Activated CD8-positive, alpha-beta memory T cell treated with anti-CD3 and anti-CD28 coated beads, Interleukin-2, amount 50 U/mL, for 24 hours (primary cell): ENCODE measurements around the gene AIMP2.
"Not testable (repeated sequence)": the region's sequence is repeated elsewhere in the genome, so short reads cannot be mapped to it uniquely, and the experiment has no call there.

Experiments used
- DNase-seq: peaks from one replicate; pipeline ENCODE4 v3.0.0-alpha.2; 2020; ENCODE audit errors: extremely low read depth

Gene AIMP2

DNA sequence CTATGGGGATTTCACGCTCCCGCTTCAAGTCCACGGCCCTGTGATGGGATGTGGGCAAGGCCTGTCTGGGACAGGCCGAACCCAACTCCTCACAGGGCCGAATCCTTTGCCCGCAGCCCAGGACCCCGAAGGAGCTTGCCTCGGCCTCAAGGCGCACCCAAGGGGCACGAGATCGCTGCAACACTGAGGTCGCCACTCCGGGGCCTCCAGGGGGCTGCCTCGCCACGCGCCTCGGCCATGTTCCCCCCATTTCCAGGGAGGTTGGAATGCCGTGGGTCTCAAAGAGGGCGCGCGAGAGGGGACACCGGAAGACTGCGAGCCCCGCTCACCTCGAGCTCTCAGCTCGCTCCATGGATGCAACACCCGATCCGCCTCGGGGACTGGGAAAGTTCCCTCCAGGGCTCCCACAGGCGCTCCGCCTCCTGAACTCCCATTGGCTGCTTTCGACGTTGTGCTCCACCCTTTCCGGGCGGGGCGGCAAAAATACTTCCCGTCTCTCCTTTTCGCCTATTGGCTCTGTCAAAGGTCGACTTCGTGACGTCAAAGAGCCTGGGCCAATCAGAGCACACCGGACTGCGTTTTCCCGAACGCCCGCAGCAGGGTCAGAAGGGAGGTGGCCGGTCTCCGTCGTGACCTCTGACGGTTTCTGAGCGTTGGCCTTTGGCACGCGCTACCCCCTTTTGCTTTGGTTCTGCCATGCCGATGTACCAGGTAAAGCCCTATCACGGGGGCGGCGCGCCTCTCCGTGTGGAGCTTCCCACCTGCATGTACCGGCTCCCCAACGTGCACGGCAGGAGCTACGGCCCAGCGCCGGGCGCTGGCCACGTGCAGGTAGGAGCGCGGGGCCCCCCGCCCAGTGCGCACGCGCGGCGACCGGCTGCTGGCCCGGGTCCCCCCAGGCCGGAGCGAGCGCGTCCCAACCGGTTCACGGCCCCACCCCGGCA lies at the start of gene AIMP2, which contains the start of gene PMS2:
Gene AIMP2 (plus strand): TSS at position 605 of the 944 bp plus-strand sequence. CDS start 92 bp downstream, at position 697.
Gene PMS2 (minus strand): TSS at position 382 of the 944 bp plus-strand sequence. CDS start 30 bp downstream, at position 352.
- DNase-seq: peak; percentile 95

- not testable (repeated sequence) for DNase-seq
Measured at GRCh38 chr7:5963205-5963604, 45.9 kb upstream of the AIMP2 start.

DNA sequence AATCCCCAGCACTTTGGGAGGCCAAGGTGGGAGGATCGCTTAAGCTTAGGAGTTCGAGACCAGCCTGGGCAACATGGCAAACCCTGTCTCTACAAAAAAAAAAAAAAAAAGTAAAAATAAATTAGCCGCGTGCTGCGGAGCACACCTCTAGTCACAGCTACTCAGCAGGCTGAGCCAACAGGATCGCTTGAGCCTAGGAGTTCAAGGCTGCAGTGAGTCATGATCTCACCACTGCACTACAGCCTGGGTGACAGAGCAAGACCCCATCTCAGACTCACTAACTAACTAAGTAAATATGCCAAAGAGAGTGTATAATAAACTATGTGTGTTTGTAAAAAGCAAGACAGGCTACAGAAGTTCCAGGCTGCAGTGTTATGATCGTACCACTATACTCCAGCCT lies 45.3 kb upstream of the AIMP2 start:
- DNase-seq: not testable (repeated sequence)

GRCh38 chr7:5970347-5970911 lies 38.6 kb upstream of the AIMP2 start, which contains the start of gene RSPH10B:
Gene RSPH10B, minus strand, starts transcription at chr7:5970689. Its CDS starts 3,573 bp downstream, at chr7:5967116.
- DNase-seq: not testable (repeated sequence)

- DNase-seq: not testable (repeated sequence)
Measured at GRCh38 chr7:5973580-5973979, 35.5 kb upstream of the AIMP2 start.

GRCh38 chr7:5979680-5980314 lies 29.3 kb upstream of the AIMP2 start:
- DNase-seq: not testable (repeated sequence)

DNA sequence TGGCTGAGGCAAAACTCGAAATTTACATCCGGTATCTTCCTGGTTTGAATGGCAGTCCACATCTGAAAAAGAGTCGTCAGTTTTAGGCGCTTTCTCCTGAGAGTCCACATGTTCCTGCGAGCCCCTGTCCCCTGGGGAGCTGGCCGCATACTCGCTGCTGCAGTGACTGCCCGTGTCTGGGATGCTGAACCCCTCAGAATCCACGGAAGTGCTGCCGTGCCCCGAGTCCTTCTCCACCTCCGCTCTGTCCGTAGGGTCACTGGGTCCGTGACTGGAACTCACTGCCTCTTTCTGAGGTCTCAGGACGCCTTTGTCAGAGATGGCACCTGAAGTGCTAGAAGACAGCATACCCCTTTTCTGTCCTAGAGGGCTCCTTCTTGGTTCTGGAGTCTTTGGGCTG lies 22.0 kb upstream of the AIMP2 start:
- not testable (repeated sequence) for DNase-seq

GRCh38 chr7:5997210-5997808 lies 11.8 kb upstream of the AIMP2 start:
- no peak for DNase-seq

DNA sequence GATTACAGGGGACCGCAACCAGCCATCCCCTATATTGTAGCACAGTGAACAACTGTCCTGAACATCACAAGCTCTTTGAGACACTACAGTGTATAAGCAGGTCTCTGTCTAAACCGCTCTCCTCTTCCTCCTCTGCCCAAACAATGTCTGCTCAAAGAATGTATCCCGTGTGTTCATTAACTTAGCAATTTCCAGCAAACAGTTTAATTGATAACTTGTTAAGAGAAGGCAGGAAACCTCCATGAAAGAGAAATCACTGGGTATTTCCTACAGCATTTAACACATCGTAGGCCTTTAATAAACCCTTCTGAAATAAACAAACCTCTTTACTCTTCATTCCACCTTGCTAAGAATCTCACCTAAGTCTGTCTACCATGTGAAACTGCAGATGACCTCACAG lies 1.7 kb upstream of the AIMP2 start:
- DNase-seq: no peak

DNA sequence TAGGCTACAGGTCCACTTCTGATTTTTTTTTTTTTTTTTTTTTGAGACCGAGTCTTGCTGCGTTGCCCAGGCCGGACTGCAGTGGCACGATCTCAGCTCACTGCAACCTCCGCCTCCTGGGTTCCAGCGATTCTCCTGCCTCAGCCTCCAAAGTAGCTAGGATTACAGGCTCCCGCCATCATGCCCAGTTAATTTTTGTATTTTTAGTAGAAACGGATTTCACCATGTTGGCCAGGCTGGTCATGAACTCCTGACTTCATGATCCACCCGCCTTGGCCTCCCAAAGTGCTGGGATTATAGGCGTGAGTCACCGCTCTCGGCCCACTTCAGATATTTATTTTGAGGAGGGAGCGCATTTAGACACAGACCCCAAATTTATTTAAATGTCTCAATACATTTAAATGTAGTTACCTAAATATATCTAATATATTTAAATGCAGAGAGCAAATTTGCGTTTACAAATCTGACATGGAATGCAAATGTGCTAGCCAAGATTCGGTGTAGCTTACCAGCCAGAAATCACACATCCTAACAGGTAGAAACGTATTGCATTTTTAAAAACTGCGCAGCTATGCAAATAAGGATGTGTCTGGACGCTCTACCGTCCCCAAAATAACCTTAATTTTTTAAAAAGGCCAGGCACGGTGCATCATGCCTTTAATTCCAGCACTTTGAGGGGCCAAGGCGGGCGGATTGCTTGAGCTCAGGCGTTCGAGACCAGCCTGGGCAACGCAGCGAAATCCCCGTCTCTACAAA lies 1.1 kb upstream of the AIMP2 start:
- not testable (repeated sequence) for DNase-seq

GRCh38 chr7:6010370-6010769 lies 1.3 kb downstream of the AIMP2 start:
- not testable (repeated sequence) for DNase-seq

DNA sequence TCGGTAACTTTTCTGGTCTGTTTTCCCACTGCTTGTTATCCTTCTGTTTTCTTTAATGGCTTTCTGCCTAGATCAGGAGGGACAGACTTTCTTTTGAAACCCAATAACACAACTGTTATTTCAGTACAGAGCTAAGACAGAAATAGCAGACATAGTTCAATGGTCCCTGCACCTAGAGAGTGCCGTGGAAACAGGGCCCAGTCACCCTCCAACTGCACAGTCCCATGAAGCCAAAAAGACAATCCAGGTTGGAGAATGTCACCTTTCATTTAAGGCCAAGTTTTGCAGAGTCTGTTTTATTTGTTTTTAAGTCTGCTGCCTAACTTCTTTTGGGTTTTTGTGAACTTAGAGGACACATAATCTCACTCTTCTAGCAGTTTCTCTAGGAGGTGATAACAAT lies 2.5 kb downstream of the AIMP2 start:
- no peak for DNase-seq

- DNase-seq: no peak
Measured at GRCh38 chr7:6012355-6013104, 3.5 kb downstream of the AIMP2 start.

GRCh38 chr7:6015917-6016652 lies 7.0 kb downstream of the AIMP2 start:
- DNase-seq: no peak

DNA sequence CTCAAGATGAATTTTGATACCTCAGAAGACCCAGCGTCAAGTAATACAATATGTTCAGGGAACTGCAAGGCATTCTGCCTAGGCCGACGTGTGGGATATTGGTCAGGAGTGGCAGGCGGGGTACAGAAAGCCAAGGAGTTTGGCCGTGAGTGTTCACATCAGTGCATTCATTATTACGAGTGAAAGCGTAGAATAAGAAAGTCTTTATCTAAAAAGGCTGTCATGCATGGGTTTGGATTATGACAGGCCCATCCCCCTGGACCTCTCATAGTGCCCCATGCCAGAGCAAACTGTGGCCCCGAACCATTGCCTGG lies 7.5 kb downstream of the AIMP2 start:
- DNase-seq: no peak

- no peak for DNase-seq
Measured at GRCh38 chr7:6020371-6021286, 11.6 kb downstream of the AIMP2 start.

DNA sequence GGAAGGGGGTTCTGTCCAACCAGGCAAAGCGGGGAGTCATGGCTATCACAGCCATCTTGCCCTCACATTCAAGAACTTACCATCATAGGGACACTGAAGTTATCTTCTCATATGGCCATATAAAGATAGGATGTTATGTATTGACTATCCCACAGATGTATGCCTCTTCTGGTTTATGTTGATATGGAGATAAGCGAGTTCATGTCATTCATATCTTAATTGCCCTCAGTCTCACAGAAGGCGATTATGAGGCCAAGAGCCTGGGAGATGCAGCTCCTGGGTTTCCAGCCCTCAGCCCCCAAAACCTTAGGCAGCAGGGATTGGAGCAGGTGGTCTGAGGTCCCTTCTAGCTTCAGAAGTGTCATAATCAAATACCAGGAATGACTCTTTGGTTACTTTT lies 13.6 kb downstream of the AIMP2 start:
- no peak for DNase-seq

GRCh38 chr7:6023974-6024435 lies 14.9 kb downstream of the AIMP2 start:
- no peak for DNase-seq
